C4-2B (cell line): ENCODE data around the gene APCDD1L.

Experiments used
- ZFX ChIP-seq: fragments of 450-650 bp; IDR thresholded peaks from 2 replicates; pipeline ENCODE4 v1.6.1; 2017
- TF ChIP-seq, protein P1 (sequence below): fragments of 450-650 bp; conservative IDR thresholded peaks from 2 replicates; pipeline ENCODE4 v1.5.1; 2017; ENCODE audit warnings: mild to moderate bottlenecking

DNA sequence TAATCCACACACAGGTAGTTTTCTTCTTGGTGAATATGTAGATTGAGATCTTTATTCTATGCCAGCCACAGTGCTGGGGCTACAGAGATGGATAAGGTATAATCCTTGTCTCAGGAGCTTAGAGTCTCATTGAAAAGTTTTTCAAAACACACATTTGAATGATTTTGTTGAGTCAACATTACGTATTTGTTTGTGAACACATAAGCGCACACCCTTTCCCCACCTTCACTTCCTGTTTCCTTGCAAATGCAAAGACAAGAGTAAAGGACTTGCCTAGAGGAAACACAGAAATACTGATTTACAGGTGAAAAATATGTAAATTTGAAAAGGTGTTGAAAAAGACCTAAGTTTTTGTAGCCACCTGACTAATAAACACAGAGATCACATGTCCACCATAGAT, 98.4 kb downstream of the APCDD1L start:
- TF ChIP-seq, protein P1, sequence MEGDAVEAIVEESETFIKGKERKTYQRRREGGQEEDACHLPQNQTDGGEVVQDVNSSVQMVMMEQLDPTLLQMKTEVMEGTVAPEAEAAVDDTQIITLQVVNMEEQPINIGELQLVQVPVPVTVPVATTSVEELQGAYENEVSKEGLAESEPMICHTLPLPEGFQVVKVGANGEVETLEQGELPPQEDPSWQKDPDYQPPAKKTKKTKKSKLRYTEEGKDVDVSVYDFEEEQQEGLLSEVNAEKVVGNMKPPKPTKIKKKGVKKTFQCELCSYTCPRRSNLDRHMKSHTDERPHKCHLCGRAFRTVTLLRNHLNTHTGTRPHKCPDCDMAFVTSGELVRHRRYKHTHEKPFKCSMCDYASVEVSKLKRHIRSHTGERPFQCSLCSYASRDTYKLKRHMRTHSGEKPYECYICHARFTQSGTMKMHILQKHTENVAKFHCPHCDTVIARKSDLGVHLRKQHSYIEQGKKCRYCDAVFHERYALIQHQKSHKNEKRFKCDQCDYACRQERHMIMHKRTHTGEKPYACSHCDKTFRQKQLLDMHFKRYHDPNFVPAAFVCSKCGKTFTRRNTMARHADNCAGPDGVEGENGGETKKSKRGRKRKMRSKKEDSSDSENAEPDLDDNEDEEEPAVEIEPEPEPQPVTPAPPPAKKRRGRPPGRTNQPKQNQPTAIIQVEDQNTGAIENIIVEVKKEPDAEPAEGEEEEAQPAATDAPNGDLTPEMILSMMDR = no peak
- no peak for TF ChIP-seq ZFX
